HPDE6-E6E7 (cell line): ENCODE results near the gene HNRNPM.
A peak's percentile ranks its signal among the peaks of the same experiment; 100 is the strongest.

Source experiments
- DNase-seq: peaks from one replicate; pipeline ENCODE4 v3.0.0; 2011; ENCODE audit warnings: missing footprints; ENCODE audit errors: extremely low spot score

HNRNPM gene

DNA sequence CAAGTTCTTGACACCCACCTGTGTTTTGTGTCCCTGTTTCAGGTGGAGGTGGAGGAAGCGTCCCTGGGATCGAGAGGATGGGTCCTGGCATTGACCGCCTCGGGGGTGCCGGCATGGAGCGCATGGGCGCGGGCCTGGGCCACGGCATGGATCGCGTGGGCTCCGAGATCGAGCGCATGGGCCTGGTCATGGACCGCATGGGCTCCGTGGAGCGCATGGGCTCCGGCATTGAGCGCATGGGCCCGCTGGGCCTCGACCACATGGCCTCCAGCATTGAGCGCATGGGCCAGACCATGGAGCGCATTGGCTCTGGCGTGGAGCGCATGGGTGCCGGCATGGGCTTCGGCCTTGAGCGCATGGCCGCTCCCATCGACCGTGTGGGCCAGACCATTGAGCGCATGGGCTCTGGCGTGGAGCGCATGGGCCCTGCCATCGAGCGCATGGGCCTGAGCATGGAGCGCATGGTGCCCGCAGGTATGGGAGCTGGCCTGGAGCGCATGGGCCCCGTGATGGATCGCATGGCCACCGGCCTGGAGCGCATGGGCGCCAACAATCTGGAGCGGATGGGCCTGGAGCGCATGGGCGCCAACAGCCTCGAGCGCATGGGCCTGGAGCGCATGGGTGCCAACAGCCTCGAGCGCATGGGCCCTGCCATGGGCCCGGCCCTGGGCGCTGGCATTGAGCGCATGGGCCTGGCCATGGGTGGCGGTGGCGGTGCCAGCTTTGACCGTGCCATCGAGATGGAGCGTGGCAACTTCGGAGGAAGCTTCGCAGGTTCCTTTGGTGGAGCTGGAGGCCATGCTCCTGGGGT lies 41.0 kb downstream of the HNRNPM start:
- DNase-seq, result no peak

DNA sequence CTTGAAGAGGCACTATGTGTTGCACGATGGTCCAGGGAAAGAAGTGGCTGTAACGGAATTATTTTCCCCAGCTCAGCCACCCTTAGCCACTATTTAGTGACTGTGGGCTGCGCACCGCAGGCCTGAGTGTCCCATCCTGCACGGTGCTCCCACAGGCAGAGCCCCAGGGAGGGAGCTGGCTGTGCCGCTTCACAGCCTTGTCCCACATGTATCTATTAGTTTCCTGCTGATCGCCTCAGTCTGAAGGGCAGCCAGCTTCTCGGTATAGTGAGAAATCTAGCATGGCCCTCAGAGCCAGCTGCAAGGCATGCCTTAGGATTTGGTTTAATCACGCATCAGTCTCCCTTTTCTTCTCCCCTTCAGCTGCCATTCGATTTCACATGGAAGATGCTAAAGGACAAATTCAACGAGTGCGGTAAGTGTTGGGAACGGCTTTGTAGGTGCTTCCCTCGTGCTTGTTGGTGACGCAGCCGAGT lies 41.9 kb downstream of the HNRNPM start:
- no peak for DNase-seq

DNA sequence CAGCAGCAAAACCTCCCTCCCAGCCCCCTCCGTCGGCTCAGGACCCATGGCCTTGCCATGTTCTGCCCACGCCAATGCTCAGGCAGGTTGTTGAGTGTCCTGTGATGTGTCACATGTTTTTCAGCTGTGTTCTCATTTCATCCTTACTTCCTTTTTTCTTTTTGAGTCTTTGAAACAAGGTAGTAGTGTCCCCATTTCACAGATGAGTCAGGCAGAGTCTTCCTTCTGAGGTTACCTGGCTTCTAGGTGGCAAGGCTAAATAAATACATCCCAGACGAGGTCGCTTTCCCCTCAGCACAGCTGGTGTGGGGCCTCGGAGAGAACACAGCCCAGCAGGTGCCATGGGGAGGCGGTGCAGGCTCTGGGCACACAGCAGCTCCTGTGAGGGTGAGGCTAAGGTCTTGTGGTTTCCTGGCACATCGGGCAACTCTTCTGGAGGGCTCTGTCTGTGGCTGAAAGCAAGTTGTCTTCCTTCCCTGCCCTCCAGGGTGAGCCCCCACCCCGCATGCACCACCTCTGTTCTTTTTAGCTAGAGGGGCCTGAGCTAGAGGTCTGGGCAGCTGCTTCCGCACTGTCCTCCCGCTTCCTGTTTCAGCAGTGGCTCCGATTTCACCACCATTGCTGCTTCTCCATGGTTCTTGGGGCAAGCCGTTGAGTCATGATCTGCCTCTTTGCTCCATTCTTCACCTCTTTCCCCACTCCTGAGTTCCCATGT lies 42.5 kb downstream of the HNRNPM start:
- DNase-seq, result no peak

DNA sequence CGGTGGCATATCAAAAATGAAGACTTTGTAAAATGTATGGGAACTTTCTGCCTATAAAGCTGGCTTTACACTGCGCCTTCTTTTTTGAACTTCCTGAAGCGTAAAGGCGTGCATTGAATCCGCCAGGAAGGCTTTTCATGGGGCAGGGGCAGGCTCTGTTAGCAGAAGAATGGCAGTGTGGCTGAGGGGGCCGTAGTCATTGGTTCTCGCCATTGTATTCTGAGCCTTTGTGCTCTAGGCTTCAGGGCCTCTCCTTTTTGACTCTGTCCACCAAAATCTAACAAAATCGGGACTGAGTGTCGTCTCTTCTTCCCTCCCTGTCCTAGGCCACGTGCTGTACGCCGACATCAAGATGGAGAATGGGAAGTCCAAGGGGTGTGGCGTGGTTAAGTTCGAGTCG lies 43.6 kb downstream of the HNRNPM start:
- DNase-seq, result no peak

DNA sequence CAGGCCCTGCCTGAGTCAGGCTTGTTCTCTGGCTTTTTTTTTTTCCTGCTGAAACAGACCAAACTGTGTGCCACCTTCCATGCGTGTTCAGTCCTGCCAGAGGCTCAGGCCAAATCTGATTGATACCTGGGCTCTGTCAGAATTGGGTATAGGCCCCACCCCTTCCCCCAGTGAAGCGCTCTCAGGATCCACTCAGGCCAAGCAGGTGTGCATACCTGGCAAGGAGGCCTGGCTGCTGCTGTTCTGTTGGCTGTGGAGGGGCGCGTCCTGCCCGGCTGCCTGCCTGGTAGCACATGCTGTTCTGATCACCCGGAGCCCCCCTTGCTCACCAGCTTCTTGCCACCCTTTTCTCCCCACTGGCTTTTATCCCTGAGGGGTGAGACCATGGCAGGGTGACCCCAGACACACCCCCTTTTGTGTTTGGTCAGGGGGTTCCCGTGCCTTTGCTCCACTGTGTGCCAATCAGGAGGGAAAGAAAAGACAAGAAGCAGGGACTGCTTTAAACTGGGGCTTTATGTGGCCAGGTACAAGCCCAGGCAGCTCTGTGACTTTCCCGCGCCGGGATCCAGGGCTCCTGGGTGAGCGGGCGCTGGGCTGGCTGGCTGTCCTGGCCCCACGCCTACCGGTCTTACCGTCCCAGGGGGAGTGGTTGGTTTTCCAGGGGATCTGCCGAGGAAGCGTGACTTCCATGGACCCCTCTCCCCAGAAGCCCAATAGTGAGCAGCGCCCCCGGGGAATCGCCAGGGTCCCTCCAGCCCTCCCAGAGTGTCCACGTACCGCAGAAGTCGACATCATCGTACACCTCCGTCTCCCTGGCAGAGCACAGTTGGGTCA lies 45.0 kb downstream of the HNRNPM start:
- peak; percentile 71 for DNase-seq

DNA sequence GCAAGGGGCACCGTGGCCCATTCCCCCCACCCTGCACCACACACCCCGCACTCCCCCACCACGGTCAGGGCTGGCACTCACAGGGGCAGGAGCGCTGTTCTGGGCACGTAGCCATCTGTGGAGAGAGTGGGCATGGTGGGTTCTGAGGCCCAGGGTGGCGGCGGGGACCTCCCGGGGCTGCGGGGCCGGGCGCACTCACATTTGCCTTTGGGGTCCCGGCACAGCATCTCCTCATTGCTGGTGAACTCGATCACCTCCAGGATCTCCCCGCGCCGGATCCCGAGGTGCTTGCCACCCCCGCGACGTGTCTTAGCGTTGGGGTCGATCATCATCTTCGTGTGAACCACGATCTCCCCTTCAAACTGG lies 45.6 kb downstream of the HNRNPM start:
- no peak for DNase-seq

DNA sequence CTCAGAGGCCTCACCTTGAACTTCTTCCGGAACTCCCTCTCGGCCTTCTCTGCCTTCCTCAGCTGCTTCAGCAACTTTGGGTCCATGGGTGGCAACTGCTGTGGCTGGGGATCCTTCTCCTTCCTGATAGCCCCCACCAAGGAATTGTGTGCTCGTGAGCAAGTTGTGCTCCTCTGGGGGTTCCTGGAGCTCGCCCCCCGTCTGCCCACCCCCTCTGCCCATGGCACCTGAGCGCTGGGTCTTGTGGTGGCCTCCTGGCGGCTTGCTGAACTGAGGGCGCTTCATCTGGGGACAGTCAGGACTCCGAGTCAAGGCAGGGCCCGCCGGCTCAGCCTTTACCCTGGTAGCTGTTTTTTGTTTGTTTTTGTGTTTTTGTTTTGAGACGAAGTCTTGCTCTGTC lies 46.1 kb downstream of the HNRNPM start:
- no peak for DNase-seq

DNA sequence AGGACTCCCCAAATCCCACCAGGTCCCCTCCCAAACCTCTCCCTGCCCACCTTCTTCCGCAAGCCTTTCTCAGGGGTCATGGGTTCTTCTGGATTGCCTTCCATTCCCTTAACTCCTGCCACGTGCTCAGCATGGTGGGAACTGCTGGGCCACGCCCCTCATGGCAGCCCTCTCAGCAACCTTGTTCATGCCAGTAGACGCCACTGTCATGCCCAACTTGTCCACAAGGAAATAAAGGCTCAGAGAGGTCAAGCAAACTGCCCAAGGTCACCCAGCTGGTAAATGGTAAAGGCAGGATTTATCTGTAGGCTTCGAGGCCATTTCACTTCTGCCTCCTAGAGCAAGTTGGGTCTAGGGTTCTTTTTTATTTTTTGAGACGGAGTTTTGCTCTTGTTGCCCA lies 46.8 kb downstream of the HNRNPM start:
- DNase-seq, result no peak

DNA sequence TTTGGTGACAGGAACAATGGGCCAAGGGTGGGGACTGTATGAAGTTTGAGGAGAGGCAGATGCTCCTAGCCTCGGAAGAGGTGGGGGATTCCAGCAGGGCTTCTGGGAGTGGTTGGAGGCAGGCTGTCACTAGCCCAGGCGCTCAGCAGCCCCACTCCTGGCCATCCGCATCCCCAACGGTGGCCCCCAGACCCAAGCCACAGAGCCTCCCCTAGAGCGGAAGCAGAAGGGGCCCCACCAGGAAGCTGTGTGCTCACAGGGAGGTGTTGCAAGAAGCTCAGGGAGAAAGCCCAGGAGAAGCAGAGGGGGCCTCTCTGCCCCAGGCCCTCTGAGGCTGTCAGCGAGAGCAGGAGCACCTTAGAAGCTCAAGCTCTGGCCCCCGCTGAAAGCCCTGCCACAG lies 49.4 kb downstream of the HNRNPM start:
- DNase-seq, result no peak

DNA sequence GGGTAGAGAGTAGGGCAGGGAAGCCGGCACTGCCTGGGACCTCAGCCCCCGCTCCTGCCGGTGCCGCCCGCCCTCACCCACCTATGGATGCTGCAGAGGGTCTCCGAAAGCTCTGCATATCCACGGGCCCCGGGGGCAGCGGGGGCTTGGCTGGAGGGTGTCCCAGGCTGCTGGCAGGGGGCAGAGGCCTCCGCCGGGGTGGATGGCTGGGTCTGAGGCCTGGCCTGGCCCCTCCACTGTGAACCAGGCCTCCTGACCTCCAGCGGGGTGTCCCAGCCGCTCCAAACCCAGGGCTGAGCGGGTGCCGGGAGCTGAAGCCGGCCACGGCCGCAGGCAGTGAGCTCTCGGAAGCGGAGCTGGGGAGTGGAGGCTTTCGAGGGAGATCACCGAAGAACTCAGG lies 53.5 kb downstream of the HNRNPM start:
- DNase-seq, result no peak

DNA sequence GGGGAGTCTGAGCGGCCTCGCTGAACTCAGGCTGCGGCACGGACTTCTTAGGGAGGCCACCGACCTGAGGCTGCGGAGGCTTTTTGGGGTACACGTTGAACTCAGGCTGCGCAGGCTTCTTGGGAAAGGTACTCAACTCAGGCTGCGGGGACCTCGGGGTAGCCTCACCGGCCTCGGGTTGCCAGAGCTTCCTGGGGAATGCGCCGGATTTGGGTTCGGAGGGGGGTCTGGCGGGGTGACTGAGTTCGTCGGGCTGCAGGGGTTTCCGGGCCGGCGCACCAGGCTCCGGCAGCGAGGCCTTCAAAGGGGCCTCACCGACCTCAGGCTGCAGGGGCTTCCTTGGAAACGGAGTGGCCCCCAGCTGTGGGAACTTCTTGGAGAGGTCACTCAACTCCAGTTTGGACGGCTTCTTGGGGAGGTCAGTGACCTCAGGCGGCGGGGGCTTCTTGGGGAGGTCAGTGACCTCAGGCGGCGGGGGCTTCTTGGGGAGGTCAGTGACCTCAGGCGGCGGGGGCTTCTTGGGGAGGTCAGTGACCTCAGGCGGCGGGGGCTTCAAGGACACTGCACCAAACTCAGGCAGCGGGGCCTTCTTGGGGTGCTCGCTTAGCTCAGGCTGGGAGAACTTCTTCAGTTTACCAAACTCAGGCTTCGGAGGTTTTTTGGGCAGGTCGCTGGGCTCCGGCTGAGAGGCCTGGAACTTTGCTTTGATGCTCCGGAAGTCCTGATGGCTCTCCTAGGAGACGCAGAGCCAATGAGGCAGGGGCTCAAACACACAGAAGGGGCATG lies 54.5 kb downstream of the HNRNPM start:
- no peak for DNase-seq

DNA sequence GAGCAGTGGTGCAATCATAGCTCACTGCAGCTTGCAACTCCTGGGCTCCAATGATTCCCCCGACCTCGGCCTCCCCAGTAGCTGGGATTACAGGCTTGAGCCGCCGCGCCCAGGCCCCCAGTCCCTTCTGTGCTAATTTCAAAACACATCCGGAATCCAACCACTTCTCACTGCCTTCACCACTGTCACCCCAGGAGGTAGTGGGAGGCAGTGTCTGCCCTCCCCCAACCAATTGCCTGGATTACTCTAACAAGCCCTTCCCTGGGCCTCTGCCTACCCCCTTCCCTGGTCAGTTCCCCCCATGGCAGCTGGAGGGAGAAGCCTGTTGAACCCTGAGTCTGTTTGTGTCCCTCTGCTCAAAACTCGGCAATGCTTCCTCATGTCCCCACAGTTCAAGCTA lies 55.4 kb downstream of the HNRNPM start:
- no peak for DNase-seq

DNA sequence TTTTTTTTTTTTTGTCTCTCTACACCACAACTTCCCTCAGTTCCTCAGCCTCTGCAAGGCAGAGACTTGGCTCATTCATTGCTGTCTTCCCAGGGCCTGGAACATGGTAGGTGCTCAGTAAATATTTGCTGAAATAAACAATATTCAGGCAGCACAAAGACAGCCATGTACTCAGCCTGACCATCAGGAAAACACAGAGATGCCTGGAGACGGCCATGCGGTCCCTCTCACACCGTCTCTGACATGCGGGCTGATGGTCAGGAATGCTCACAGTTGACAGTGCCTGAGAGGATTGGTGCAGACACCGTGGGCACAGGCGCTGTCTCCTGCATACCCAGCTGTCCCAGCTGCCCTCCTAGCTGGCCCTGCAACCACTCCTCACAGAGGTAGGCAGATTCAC lies 56.7 kb downstream of the HNRNPM start:
- no peak for DNase-seq

DNA sequence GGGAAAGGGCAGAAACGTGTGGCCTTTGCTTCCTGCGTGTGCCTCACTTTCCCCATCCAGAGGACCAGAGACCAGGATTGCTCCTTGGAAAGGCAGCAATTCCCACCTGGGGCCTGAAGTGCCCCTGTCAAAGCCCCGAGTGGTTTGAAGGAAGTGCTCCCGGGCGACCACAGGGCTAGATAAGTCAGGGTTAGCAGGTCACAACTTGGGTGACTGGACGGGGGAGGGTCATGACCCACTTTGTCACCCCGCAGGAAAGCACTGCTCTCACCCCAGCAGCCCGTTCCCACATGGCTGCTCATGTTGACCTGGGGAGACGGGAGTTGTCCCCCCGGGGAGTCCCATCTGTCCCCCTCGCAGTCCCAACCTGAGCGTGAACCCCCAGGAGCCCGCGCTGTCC lies 57.2 kb downstream of the HNRNPM start:
- no peak for DNase-seq

DNA sequence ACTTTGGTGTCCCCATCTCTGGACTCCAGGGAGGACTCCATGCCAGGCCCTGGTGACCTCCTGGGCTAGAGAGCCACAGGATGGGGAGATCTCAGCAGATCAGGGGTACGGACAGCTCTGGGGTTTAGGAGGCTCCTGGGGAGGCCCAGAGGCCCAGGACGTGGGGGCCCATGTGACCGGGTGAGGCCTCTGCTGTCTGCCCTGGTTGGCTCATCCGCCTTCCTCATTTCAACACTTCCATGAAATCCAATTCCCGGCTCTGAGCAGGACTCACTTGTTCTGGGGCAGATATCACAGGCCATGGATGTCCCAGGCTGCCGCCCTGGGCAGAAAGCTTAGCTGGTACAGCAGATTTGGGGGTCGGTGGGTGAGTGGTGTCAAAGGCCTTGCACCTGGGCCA lies 58.7 kb downstream of the HNRNPM start:
- DNase-seq, result no peak

DNA sequence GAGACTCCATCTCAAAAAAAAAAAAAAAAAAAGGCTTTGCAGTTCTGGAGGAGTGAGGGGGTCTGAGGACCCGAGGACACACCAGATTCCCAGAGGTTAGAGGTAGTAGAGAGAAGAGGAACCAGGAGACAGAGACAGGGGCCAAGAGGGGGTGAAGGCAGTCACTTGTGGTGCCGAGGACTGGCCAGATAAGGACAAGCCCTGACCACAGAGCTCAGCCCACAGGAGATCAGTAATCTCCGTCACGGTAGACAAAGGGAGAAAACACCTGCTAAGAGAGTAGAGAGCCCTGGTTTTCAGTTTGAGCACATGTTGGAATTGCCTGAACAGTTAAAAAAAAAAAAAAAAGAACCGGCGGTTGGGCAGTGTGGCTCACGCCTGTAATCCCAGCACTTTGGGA lies 59.4 kb downstream of the HNRNPM start:
- DNase-seq, result no peak

DNA sequence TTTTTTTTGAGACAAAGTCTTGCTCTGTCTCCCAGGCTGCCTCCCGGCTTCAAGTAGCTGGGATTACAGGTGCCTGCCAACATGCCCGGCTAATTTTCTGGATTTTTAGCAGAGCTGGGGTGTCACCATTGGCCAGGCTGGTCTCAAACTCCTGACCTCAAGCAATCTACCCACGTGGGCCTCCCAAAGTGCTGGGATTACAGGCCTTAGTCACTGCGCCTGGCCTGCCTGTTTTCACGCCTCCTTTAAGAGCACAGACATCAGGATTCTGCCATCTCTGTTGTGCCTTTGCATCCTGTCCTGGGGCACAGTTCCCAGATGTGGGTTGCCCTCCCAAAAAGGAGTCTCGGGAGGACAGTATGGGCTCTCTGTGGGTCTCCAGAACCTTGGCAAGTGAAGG lies 60.1 kb downstream of the HNRNPM start:
- no peak for DNase-seq

DNA sequence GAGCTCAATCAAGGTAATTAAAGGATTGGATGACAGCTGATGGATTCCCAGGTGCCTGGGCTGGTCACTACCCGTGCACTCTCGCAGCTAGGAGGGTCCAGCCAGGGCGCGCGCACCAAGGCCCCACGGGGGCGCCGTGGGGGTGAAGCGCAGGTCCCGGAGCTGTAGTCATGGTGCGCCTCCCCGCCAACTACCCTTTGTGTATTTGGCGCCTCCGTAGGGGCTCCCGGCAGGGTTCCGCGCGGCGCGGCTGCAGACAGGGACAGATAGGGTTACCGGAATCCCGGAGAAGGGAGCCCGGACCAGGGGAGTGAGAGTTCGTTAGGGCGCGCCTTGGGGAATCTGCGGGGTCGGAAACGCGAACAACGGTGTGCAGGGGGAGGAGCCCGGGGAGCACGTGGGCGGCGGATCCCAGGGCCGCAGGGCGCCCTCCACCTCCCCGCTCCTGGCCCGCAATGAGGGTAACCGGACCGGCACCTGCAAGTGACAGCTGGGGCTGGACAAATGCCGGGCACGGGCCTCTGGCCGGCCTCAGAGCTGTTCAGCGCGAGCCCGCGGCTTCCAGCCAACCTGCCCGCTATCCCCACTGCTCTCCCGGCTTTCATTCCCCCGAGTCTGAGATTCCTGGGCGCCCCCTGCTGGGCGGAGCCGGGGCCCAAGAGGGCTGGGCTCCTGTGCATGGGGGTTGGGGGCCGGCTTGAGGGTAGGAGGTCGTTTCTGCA lies 61.1 kb downstream of the HNRNPM start:
- DNase-seq, result peak; percentile 58

DNA sequence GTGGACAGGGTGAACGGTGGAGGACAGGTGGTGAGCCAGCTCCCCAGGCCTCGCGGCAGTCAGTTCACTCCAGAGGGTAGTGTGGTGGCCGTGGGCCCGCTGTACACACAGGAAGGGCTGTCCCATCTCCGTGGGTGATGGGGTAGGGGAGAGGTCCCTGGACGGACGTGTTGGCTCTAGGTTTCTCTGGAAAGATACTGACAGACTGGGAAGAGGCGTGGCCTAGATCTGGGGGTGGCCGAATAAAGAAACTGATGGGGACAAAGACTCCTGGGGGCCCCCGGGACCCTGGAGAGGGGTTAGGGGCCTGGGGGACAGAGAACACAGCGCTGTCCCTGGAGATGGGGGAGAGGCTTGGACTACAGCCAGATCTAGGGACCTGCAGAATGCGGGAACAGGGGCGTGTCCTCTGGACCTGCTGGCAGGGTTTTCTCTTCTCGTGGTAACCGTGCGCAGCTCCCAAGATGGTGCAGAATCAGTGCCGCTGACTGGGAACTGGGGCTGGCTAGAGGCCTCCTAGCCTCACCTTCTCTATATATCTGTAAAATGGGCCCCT lies 61.7 kb downstream of the HNRNPM start:
- no peak for DNase-seq

DNA sequence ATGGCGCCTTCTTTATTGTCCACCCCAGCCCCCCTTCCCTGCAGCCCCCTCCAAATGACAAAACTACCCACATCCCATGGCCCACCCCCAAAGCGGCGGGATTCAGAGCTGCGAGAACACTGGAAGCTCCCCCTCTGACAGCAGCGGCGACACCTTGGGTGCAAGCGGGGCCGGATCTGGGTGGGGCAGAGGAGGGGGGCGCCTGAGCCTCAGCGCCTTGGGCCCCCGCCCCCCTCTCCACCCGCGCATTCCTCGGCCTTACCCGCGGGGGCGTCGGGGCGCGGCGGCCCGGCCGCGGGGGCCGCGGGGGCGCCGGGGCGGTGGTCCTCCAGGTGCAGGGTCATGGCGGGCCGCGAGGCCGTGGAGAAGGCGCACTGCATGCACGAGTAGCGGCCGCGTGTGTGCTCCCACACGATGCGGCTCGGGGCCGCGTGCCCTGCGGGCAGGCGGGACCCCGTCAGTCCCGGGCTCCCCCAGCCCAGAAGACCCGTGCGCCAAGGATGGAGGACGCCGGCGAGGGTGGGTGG lies 65.9 kb downstream of the HNRNPM start:
- DNase-seq, result no peak
